HEK293 (cell line): ENCODE data around the gene BAD.
A peak's percentile ranks its signal among the peaks of the same experiment; 100 is the strongest.

Experiments
- EGR2 ChIP-seq: fragments of 450-650 bp; formaldehyde crosslinking; IDR thresholded peaks from 2 replicates; pipeline ENCODE4 v1.5.1; 2016; ENCODE audit warnings: low read depth, missing biosample characterization, missing genetic modification characterization
- GFI1B ChIP-seq: fragments of 450-650 bp; formaldehyde crosslinking; IDR thresholded peaks from 2 replicates; pipeline ENCODE4 v1.5.1; 2016; ENCODE audit warnings: missing biosample characterization, missing genetic modification characterization
- KLF9 ChIP-seq: fragments of 450-650 bp; formaldehyde crosslinking; IDR thresholded peaks from 2 replicates; pipeline ENCODE4 v1.5.1; 2016; ENCODE audit warnings: missing biosample characterization, missing genetic modification characterization, low read depth
- OVOL3 ChIP-seq: fragments of 450-650 bp; formaldehyde crosslinking; IDR thresholded peaks from 2 replicates; pipeline ENCODE4 v1.5.1; 2016; ENCODE audit warnings: missing biosample characterization, missing genetic modification characterization
- PATZ1 ChIP-seq: fragments of 450-650 bp; formaldehyde crosslinking; IDR thresholded peaks from 2 replicates; pipeline ENCODE4 v1.5.1; 2016; ENCODE audit warnings: missing biosample characterization, missing genetic modification characterization
- PRDM1 ChIP-seq: fragments of 450-650 bp; formaldehyde crosslinking; IDR thresholded peaks from 2 replicates; pipeline ENCODE4; 2016; ENCODE audit warnings: missing biosample characterization, missing genetic modification characterization
- PRDM10 ChIP-seq: fragments of 450-650 bp; formaldehyde crosslinking; IDR thresholded peaks from 2 replicates; pipeline ENCODE4 v1.5.1; 2016; ENCODE audit warnings: missing biosample characterization, missing genetic modification characterization
- SCRT2 ChIP-seq: fragments of 450-650 bp; formaldehyde crosslinking; IDR thresholded peaks from 2 replicates; pipeline ENCODE4 v1.5.1; 2016; ENCODE audit warnings: missing biosample characterization, missing genetic modification characterization
- TRIM28 ChIP-seq: IDR thresholded peaks from 2 replicates; pipeline ENCODE4 v1.6.1; 2011; ENCODE audit warnings: low read length, control low read depth, borderline replicate concordance
- WT1 ChIP-seq: fragments of 450-650 bp; formaldehyde crosslinking; IDR thresholded peaks from 2 replicates; pipeline ENCODE4 v1.5.1; 2016; ENCODE audit warnings: missing biosample characterization, missing genetic modification characterization
- ZBTB1 ChIP-seq: fragments of 450-650 bp; formaldehyde crosslinking; IDR thresholded peaks from 2 replicates; pipeline ENCODE4 v1.5.1; 2016; ENCODE audit warnings: missing biosample characterization, missing genetic modification characterization
- ZBTB26 ChIP-seq: fragments of 450-650 bp; formaldehyde crosslinking; optimal IDR thresholded peaks from 2 replicates; pipeline ENCODE3; 2016; ENCODE audit warnings: missing biosample characterization, mild to moderate bottlenecking, missing genetic modification characterization
- ZFHX2 ChIP-seq: fragments of 450-650 bp; formaldehyde crosslinking; conservative IDR thresholded peaks from 2 replicates; pipeline ENCODE4 v1.5.1; 2016; ENCODE audit warnings: missing biosample characterization, missing genetic modification characterization
- ZNF140 ChIP-seq: fragments of 450-650 bp; formaldehyde crosslinking; IDR thresholded peaks from 2 replicates; pipeline ENCODE4 v1.5.1; 2016; ENCODE audit warnings: missing biosample characterization, missing genetic modification characterization
- ZNF16 ChIP-seq: fragments of 450-650 bp; formaldehyde crosslinking; IDR thresholded peaks from 2 replicates; pipeline ENCODE4 v1.5.1; 2016; ENCODE audit warnings: low read depth, missing biosample characterization, missing genetic modification characterization
- ZNF2 ChIP-seq: fragments of 450-650 bp; formaldehyde crosslinking; IDR thresholded peaks from 2 replicates; pipeline ENCODE4 v1.5.1; 2016; ENCODE audit warnings: missing biosample characterization, missing genetic modification characterization
- ZNF202 ChIP-seq: fragments of 450-650 bp; formaldehyde crosslinking; IDR thresholded peaks from 2 replicates; pipeline ENCODE4 v1.5.1; 2016; ENCODE audit warnings: missing biosample characterization, missing genetic modification characterization, borderline replicate concordance
- ZNF211 ChIP-seq: fragments of 450-650 bp; formaldehyde crosslinking; IDR thresholded peaks from 2 replicates; pipeline ENCODE4 v1.5.1; 2016; ENCODE audit warnings: low read depth, missing biosample characterization, missing genetic modification characterization
- ZNF214 ChIP-seq: fragments of 450-650 bp; formaldehyde crosslinking; IDR thresholded peaks from 2 replicates; pipeline ENCODE4 v1.5.1; 2017; ENCODE audit warnings: missing biosample characterization, mild to moderate bottlenecking, missing genetic modification characterization, borderline replicate concordance
- ZNF239 ChIP-seq: fragments of 450-650 bp; formaldehyde crosslinking; IDR thresholded peaks from 2 replicates; pipeline ENCODE4 v1.5.1; 2016; ENCODE audit warnings: missing biosample characterization, missing genetic modification characterization
- ZNF350 ChIP-seq: fragments of 450-650 bp; formaldehyde crosslinking; IDR thresholded peaks from 2 replicates; pipeline ENCODE4 v1.5.0; 2017; ENCODE audit warnings: missing biosample characterization, mild to moderate bottlenecking, missing genetic modification characterization
- ZNF354C ChIP-seq: fragments of 450-650 bp; formaldehyde crosslinking; IDR thresholded peaks from 2 replicates; pipeline ENCODE4 v1.5.1; 2016; ENCODE audit warnings: missing biosample characterization, missing genetic modification characterization, low read depth, borderline replicate concordance
- ZNF391 ChIP-seq: fragments of 450-650 bp; formaldehyde crosslinking; IDR thresholded peaks from 2 replicates; pipeline ENCODE4 v1.5.1; 2016; ENCODE audit warnings: low read depth, missing biosample characterization, missing genetic modification characterization, borderline replicate concordance
- ZNF394 ChIP-seq: fragments of 450-650 bp; formaldehyde crosslinking; IDR thresholded peaks from 2 replicates; pipeline ENCODE4 v1.5.1; 2016; ENCODE audit warnings: missing biosample characterization, missing genetic modification characterization, mild to moderate bottlenecking, moderate library complexity, borderline replicate concordance
- ZNF416 ChIP-seq: fragments of 450-650 bp; formaldehyde crosslinking; IDR thresholded peaks from 2 replicates; pipeline ENCODE4 v1.5.1; 2016; ENCODE audit warnings: missing biosample characterization, missing genetic modification characterization
- ZNF449 ChIP-seq: fragments of 450-650 bp; formaldehyde crosslinking; IDR thresholded peaks from 2 replicates; pipeline ENCODE4 v1.5.1; 2017; ENCODE audit warnings: missing biosample characterization, mild to moderate bottlenecking, missing genetic modification characterization, moderate library complexity
- ZNF501 ChIP-seq: fragments of 450-650 bp; formaldehyde crosslinking; IDR thresholded peaks from 2 replicates; pipeline ENCODE4 v1.5.1; 2016; ENCODE audit warnings: missing biosample characterization, missing genetic modification characterization
- ZNF529 ChIP-seq: fragments of 450-650 bp; formaldehyde crosslinking; IDR thresholded peaks from 2 replicates; pipeline ENCODE4 v1.5.1; 2017; ENCODE audit warnings: missing genetic modification characterization, missing biosample characterization; ENCODE audit not compliant: insufficient replicate concordance
- ZNF549 ChIP-seq: fragments of 450-650 bp; IDR thresholded peaks from 2 replicates; pipeline ENCODE4 v1.5.1; 2018; ENCODE audit warnings: missing biosample characterization, missing genetic modification characterization, mild to moderate bottlenecking, inconsistent platforms, moderate library complexity
- ZNF571 ChIP-seq: fragments of 450-650 bp; formaldehyde crosslinking; IDR thresholded peaks from 2 replicates; pipeline ENCODE4 v1.5.0; 2017; ENCODE audit warnings: missing biosample characterization, missing genetic modification characterization
- ZNF596 ChIP-seq: fragments of 450-650 bp; IDR thresholded peaks from 2 replicates; pipeline ENCODE4 v1.5.0; 2018; ENCODE audit warnings: missing biosample characterization, mild to moderate bottlenecking, missing genetic modification characterization, moderate library complexity
- ZNF76 ChIP-seq: fragments of 450-650 bp; formaldehyde crosslinking; IDR thresholded peaks from 2 replicates; pipeline ENCODE4; 2016; ENCODE audit warnings: low read depth, missing biosample characterization, missing genetic modification characterization, borderline replicate concordance
- ZNF791 ChIP-seq: fragments of 450-650 bp; formaldehyde crosslinking; IDR thresholded peaks from 2 replicates; pipeline ENCODE4 v1.5.1; 2016; ENCODE audit warnings: missing biosample characterization, missing genetic modification characterization
- ZNF792 ChIP-seq: fragments of 450-650 bp; formaldehyde crosslinking; IDR thresholded peaks from 2 replicates; pipeline ENCODE4 v1.5.1; 2016; ENCODE audit warnings: missing biosample characterization, missing genetic modification characterization

The BAD gene

GRCh38 chr11:64233913-64234586, 50.4 kb downstream of the BAD start, which contains the start of gene VEGFB (continued):
- no peak for TF ChIP-seq GFI1B (tag by site-specific recombination)
- TF ChIP-seq ZNF394 (tag by site-specific recombination), result no peak
- peak; percentile 53 for TF ChIP-seq ZFHX2
- no peak for TF ChIP-seq ZNF571 (tag by site-specific recombination)
- no peak for TF ChIP-seq ZNF354C (tag by site-specific recombination)
- TF ChIP-seq ZNF791, result no peak
- no peak for TF ChIP-seq PRDM10 (tag by site-specific recombination)
- TF ChIP-seq ZNF16 (tag by site-specific recombination), result no peak
- no peak for TF ChIP-seq WT1 (tag by site-specific recombination)
- TF ChIP-seq EGR2 (tag by site-specific recombination), result peak; percentile 19; the same call in 1 of the 2 replicates
- TF ChIP-seq ZNF214 (tag by site-specific recombination), result no peak
- peak; percentile 46; the same call in 1 of the 2 replicates for TF ChIP-seq KLF9
- no peak for TF ChIP-seq ZNF202 (tag by site-specific recombination)
- TF ChIP-seq ZBTB26 (tag by site-specific recombination), result peak; percentile 34
- no peak for TF ChIP-seq PRDM1 (tag by site-specific recombination)
- no peak for TF ChIP-seq ZNF449
- peak; percentile 55; the same call in 1 of the 2 replicates for TF ChIP-seq PATZ1 (tag by site-specific recombination)
- TF ChIP-seq ZNF501 (tag by site-specific recombination), result no peak
- TF ChIP-seq TRIM28, result no peak
- no peak for TF ChIP-seq ZNF596 (tag by site-specific recombination)
- TF ChIP-seq ZNF76 (tag by site-specific recombination), result no peak
- no peak for TF ChIP-seq OVOL3
- TF ChIP-seq ZNF549 (tag by site-specific recombination), result no peak
- TF ChIP-seq ZNF140 (tag by site-specific recombination), result no peak
- TF ChIP-seq ZBTB1 (tag by site-specific recombination), result no peak
- no peak for TF ChIP-seq ZNF792 (tag by site-specific recombination)
- TF ChIP-seq ZNF211 (tag by site-specific recombination), result no peak
- TF ChIP-seq SCRT2 (tag by site-specific recombination), result no peak
- no peak for TF ChIP-seq ZNF416 (tag by site-specific recombination)
- no peak for TF ChIP-seq ZNF391 (tag by site-specific recombination)
- 0 out of 2 replicates have a peak, but pooled peaks have one; percentile 32 for TF ChIP-seq ZNF2 (tag by site-specific recombination)
- TF ChIP-seq ZNF350 (tag by site-specific recombination), result no peak
- TF ChIP-seq ZNF239 (tag by site-specific recombination), result no peak
- no peak for TF ChIP-seq ZNF529
